Ovary (tissue), 9 donors: Measurements from ENCODE around the gene U2SURP. TPM values are rescaled to one million over a fixed set of nuclear protein-coding genes. Genes with fewer than 3 reads are reported as not detected.

Experiments
- DNase-seq, 5 donors: peaks; one replicate each; pipeline ENCODE4 v3.0.0-alpha.2; 2019 to 2020
- H3K27ac ChIP-seq, 2 donors: fragments of 200-600 bp; one replicate each; pipeline versions ENCODE4 v1.5.1 to v1.8.0; 2019 to 2022
- H3K27me3 ChIP-seq: fragments of 200-600 bp; one replicate; pipeline ENCODE4 v1.8.0; 2022
- H3K36me3 ChIP-seq: fragments of 200-600 bp; sonication (generic); one replicate; pipeline ENCODE4 v1.5.1; 2019
- H3K4me1 ChIP-seq: one replicate; pipeline ENCODE4 v1.8.1; 2013; ENCODE audit warnings: mild to moderate bottlenecking, moderate library complexity; ENCODE audit not compliant: insufficient read depth
- H3K4me3 ChIP-seq: fragments of 200-600 bp; sonication (generic); one replicate; pipeline ENCODE4 v1.5.1; 2017
- H3K9me3 ChIP-seq, 2 donors: fragments of 200-600 bp in 1 of 2; sonication (generic) in 1 of 2; one replicate each; pipeline versions ENCODE4 v1.5.1 to v1.8.1; 2013 to 2019; ENCODE audit warnings: mild to moderate bottlenecking in 1 of 2, moderate library complexity in 1 of 2
- CTCF ChIP-seq, 3 donors: fragments of 450-650 bp in 2 of 3; fragments of 200-600 bp in 1 of 3; IDR thresholded peaks; one replicate each; pipeline versions ENCODE4 v1.5.1 to v1.8.0; 2016 to 2022; ENCODE audit warnings: antibody characterized with exemption in 3 of 3, mild to moderate bottlenecking in 1 of 3
- EP300 ChIP-seq: sonication (generic); formaldehyde crosslinking; IDR thresholded peaks from one replicate; pipeline ENCODE4 v1.6.1; 2017; ENCODE audit warnings: antibody characterized with exemption
- POLR2A ChIP-seq: fragments of 450-650 bp; IDR thresholded peaks from one replicate; pipeline ENCODE4 v1.6.1; 2017; ENCODE audit warnings: antibody characterized with exemption, mild to moderate bottlenecking, moderate library complexity
- WGBS, 3 donors: extraction: QIAGEN DNeasy Blood & Tissue Kit in 1 of 3; methylation state at CpG; one replicate each; pipeline versions ENCODE4 v1.1.5 to v1.1.7; 2013 to 2017; 5-methylcytosine and 5-hydroxymethylcytosine counted together
- intact Hi-C, 4 donors: fragments of 100-400 bp; cut with DNase I; formaldehyde crosslinking; loops; one replicate each; pipeline versions ENCODE4 v1.11.0 to v1.15.1; 2022 to 2023
- polyA plus RNA-seq, 2 donors: library from polyadenylated mRNA; stranded (reverse); fragments of 200-250 nt in 1 of 2; fragments of 350-450 nt in 1 of 2; fragmentation: Illumina TruSeq in 1 of 2; extraction: RNeasy Lipid Tissue Mini Kit (QIAGEN cat#74804) in 1 of 2; gene quantifications; one replicate each; pipeline ENCODE4 v1.2.3, GENCODE V29; 2013 to 2014
- total RNA-seq, 7 donors: library from RNA; depleted of rRNA in 2 of 7; stranded (reverse); fragments of >200 nt in 2 of 7; fragmentation: NEBNext Ultra II Directional in 3 of 7; extraction: Animal tissue kit (Norgen Biotek cat#: 25700) in 3 of 7; gene quantifications; one replicate each; pipeline versions ENCODE4 v1.1.0 to v1.2.4, GENCODE V29; 2016 to 2023
- donor health status: DM: no; HTN: no; CAD: no; lungs with moderate emphysema.
- donor health status: DM: no; HTN: no; CAD: no.
- donor health status: Bipolar disorder and iron deficiency.
- donor health status: DM: yes; HTN: yes; CAD: no.
- donor health status: DM: no; HTN: no; CAD: no.
- donor health status: DM: yes; HTN: yes; CAD: no.

The U2SURP gene
- total and polyA plus RNA-seq, 9 donors: 32.3 to 117 (median 92.5) TPM

DNA sequence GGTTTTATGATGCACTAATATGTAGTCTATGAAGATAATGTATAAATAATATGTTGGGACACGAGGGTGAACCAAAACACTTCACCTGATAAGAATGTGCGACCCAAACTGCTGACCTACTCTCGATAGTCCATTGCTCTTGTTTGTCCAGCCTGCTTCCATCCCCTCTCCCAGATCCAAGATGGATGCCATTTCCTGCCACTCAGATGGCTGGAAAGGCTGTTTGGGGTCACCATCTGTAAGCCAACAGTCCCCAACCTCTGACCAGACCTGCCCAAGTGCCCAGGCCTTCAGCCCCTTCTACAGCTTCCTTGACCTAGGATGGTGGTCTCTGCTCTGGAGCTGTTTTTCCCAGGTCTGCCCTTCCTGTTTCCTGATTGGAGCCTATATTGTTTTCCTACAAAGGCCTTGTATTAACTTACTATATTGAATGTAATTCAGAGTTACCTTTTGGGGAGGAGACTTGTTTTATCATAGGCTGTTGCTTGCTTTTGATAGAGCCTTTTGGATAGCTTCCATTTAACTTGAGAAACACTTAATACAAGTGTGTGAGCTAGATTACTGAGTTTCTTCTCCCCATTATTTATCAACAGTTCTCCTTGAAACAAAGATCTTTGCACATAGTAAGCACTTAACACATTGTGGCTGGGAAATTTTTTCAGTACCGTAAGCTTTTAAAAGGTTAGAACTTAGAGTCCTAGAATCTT, 32.9 kb upstream of the U2SURP start:
- no peaks in the 10 kb centered on the region for H3K27me3 ChIP-seq
- WGBS, 3 donors: 75 to 84% (median 80%) methylated on average over 4 of the region's 4 CpGs
- intact Hi-C loops: no loop called here

DNA sequence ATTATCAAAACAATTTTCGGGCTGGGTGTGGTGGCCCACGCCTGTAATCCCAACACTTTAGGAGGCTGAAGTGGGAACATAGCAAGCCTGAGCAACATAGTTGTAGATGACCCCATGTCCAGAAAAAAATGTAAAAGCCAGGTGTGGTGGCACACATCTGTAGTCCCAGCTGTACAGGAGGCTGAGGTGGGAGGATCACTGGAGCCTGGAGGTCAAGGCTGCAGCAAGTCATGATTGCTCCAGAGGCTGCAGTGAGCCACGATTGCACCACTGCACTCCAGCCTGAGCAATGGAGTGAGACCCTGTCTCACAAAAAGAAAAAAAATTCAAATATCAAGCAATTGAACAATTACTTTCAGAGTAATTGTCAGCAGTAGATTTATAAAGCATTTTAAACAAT, 29.9 kb upstream of the U2SURP start:
- Histone ChIP-seq H3K27ac (no peak overlapping the region), H3K9me3 (no peaks in the 10 kb centered on the region), H3K4me1 (no peaks in the 10 kb centered on the region), H3K36me3 (no peaks in the 10 kb centered on the region), H3K27me3 (no peaks in the 10 kb centered on the region), H3K4me3 (no peak overlapping the region)
- intact Hi-C loops: no loop called here
- TF ChIP-seq POLR2A: no peak
- no peak for TF ChIP-seq CTCF (IDR thresholded peaks at IDR 0.05)
- TF ChIP-seq EP300: no peak
- WGBS, 3 donors: 66 to 76% (median 70%) methylated on average over 3 of the region's 3 CpGs
- no peak for DNase-seq

More for the DNA sequence above, 32.9 kb upstream of the U2SURP start:
- no peaks in the 10 kb centered on the region for H3K36me3 ChIP-seq
- no peak overlapping the region for H3K27ac ChIP-seq
- H3K4me3 ChIP-seq: no peak overlapping the region
- no peaks in the 10 kb centered on the region for H3K4me1 ChIP-seq
- no peaks in the 10 kb centered on the region for H3K9me3 ChIP-seq
- TF ChIP-seq EP300: no peak
- TF ChIP-seq CTCF (IDR thresholded peaks at IDR 0.05): no peak
- no peak for DNase-seq

- H3K4me3 ChIP-seq: no peak overlapping the region
- TF ChIP-seq EP300 (no peak), POLR2A (no peak), CTCF (IDR thresholded peaks at IDR 0.05) (no peak)
- H3K4me1 ChIP-seq: no peaks in the 10 kb centered on the region
- WGBS, 3 donors: 72 to 74% (median 73%) methylated on average over 7 of the region's 7 CpGs
- no peaks in the 10 kb centered on the region for H3K27me3 ChIP-seq
- no peaks in the 10 kb centered on the region for H3K36me3 ChIP-seq
- H3K9me3 ChIP-seq: no peaks in the 10 kb centered on the region
- no peak for DNase-seq
- H3K27ac ChIP-seq: no peak overlapping the region
- intact Hi-C loops: no loop called here
These were observed 29.1 kb upstream of the U2SURP start for GRCh38 chr3:142972092-142972753.

GRCh38 chr3:142973217-142974009, 28.0 kb upstream of the U2SURP start:
- H3K27me3 ChIP-seq: no peaks in the 10 kb centered on the region
- intact Hi-C loops: no loop called here
- TF ChIP-seq POLR2A (no peak), CTCF (IDR thresholded peaks at IDR 0.05) (no peak), EP300 (no peak)
- H3K27ac ChIP-seq: no peak overlapping the region
- no peaks in the 10 kb centered on the region for H3K9me3 ChIP-seq
- DNase-seq: no peak
- H3K4me1 ChIP-seq: no peaks in the 10 kb centered on the region
- 72 to 78% (median 76%) methylated on average over 8 of the region's 8 CpGs for WGBS, 3 donors
- no peaks in the 10 kb centered on the region for H3K36me3 ChIP-seq
- no peak overlapping the region for H3K4me3 ChIP-seq
